AML-193 (cell line): ENCODE results near the gene RBM20.

Experiments used
- DNase-seq, 2 experiments: peaks; one replicate each; lab custom pipeline; 2025; lab: John Stamatoyannopoulos, UW

Gene RBM20

DNA sequence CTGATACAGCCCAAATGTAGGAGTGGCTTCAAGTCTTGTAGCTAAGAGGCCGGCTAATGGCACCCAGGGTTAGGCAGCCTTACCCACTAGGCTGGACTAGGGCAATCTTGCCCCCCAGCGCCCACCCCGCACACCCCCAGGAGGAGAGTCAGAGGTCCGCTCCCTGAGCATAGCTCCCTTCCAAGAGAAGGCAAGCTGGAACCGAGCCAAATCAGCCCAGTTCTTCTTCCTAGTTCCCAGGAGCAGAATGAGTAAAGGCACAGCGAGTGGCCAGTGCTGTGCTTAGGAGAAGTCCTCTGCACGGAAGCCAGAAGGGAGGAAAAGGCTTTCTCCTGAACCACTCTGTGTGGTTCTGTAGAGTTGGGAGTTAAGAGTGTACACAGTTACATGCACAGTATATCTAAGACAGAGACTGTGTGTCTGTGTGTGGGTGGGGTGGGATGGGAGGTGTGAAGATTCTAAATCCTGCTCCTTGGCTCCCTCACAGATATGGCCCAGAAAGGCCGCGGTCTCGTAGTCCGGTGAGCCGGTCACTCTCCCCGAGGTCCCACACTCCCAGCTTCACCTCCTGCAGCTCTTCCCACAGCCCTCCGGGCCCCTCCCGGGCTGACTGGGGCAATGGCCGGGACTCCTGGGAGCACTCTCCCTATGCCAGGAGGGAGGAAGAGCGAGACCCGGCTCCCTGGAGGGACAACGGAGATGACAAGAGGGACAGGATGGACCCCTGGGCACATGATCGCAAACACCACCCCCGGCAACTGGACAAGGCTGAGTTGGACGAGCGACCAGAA, 167.8 kb downstream of the RBM20 start:
- DNase-seq: no peak

DNA sequence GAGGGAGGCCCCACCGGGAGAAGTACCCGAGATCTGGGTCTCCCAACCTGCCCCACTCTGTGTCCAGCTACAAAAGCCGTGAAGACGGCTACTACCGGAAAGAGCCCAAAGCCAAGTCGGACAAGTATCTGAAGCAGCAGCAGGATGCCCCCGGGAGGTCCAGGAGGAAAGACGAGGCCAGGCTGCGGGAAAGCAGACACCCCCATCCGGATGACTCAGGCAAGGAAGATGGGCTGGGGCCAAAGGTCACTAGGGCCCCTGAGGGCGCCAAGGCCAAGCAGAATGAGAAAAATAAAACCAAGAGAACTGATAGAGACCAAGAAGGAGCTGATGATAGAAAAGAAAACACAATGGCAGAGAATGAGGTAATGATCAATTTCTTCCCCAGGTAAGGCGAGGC, 168.4 kb downstream of the RBM20 start:
- DNase-seq: no peak

DNA sequence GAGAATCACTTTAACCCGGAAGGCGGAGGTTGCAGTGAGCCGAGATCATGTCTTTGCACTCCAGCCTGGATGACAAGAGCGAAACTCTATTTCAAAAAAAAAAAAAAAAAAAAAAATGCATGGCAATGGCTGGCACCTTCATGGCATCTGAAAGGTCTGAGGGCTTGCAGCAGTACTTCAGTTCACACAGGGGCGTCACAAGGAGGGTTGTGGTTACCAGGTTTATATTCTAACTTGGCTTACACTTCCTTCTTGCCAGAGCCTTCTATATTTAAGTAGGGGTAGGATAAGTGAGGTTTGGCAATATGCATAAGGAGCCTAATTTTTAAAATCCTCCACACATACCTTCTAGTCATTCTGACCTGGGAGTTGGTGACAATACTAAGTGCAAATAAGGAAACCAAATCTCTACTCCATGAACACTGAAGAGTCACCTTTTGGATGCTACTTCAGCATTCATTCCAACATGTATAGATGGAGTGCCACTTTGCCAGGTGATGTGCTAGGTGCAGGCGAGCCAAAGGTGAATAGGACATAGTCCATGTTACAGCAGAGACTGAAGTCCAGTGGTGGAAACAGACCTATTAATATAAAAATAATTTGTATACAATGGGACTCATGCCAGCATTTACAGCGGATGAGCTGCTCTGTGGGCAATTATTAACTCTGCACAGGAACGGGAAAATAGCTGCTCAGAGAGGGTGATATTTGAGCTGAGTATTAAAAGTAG, 169.8 kb downstream of the RBM20 start:
- no peak for DNase-seq

DNA sequence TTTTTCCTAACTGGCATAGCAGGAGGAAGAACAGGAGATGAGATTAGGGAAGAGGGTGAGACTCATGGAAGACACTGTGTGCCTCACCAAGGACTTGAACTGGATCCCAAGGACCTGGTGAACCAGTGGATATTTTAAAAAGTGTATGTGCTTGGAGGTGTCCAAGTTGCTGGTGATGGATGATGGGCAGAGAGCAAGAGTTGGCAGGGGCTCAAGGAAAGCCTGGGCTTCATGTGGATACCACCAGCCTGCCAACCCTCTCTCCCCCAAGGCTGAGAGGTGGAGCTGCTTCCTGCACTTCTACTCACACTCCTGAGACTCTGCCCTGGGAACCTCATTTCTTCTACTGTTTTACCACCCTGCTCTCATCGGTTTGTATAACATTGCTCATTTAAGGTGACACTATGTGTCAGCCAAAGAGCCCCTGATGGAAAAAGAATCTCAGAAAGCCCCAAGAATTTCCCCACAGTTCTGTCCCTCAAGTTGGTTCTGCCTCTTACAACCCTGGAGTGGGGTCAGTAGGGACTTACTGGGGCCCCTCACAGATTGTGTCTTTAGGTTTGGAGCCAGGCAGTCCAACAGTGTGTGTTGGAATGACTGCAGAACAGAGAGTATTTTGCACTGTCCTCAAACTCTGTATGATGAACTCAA, 171.3 kb downstream of the RBM20 start:
- no peak for DNase-seq

DNA sequence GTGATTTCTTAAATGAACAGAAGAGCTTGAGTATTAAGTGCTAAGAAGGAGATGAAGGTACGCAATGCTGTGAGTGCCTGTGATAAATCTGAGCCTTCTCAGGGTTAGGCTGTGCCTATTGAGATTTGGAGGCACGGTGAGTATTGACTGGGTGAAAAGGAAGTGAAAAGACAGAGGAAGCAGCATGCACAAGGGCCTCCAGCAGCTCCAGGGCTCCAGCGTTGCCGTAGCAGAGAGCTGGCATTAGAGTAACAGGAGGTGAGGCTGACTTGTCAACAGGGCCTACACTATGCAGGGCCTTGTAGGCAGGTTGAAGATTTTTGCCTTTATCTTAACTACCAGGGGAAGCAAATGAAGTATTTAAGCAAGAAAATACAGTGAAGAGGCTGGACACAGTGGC, 173.5 kb downstream of the RBM20 start:
- no peak for DNase-seq

DNA sequence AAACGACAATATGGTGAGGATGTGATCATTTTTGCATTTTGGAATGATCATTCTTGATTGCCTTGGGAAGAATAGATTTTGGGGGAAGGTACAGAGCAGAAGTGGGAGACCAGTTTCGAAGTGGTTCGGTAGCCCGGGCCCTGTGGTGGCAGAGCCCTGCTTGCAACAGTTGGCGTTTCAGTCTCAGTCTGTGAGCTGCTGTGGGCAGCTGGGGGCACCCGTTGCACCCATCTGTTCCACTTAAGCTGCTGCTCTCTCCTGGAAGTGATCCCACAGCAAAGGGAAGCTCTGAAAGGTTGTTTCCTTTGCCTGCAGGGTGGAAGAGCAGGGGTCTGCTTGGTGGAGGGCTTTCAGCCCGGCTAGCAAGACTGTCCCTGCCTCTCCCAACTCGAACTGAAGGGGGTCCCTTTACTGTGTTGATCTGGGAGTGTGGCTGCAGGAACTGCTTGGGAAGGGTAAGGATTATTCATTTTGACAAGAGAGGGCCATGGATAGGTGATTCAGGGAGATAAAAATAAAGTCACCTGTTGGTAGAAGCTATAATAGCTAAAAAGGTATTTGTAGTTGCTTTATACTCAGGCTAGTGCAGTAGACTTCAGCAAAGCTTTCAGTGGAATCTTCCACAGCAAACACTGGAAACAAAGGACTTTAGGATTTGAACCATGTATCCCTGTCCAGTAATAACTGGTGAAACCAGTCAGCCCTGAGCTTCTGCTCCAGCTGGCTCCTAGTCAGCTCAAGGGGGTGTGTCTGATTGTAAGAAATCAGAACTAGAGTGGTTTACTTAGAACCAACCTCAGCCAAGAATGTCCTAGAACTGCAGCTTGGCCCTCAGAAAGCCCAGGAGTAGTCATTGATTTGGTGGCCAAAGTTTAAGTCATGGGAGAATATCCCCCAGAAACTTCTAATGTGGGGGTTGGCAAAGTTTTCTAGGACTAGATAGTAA, 174.4 kb downstream of the RBM20 start:
- no peak for DNase-seq

DNA sequence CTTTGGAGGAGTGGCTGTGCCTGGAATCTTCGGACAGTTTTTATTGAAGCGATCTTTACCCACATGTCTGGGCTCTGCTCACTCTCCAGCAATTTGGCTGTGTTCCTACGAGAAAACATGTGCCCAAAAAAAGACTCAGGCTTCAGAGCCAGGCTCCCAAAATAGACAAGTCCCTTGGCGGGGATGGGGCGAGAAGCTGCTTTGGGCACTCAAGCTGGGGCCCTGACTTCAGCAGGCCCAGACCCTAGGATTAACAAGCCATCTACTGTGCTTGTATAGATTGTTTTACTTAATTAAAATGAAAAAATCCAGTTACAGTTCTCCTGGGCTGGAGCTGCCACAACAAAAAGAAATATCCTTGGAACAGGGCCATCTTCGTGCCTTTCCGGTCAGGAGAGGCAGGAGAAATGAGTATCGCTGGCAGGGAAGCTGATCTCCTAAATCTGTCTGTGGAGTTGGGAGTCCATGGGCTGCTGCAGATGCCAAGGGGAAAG, 176.2 kb downstream of the RBM20 start:
- no peak for DNase-seq

DNA sequence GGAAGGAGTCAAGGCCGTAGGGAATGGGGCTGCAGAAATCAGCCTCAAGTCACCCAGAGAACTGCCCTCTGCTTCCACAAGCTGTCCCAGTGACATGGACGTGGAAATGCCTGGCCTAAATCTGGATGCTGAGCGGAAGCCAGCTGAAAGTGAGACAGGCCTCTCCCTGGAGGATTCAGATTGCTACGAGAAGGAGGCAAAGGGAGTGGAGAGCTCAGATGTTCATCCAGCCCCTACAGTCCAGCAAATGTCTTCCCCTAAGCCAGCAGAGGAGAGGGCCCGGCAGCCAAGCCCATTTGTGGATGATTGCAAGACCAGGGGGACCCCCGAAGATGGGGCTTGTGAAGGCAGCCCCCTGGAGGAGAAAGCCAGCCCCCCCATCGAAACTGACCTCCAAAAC, 177.4 kb downstream of the RBM20 start:
- DNase-seq: no peak

DNA sequence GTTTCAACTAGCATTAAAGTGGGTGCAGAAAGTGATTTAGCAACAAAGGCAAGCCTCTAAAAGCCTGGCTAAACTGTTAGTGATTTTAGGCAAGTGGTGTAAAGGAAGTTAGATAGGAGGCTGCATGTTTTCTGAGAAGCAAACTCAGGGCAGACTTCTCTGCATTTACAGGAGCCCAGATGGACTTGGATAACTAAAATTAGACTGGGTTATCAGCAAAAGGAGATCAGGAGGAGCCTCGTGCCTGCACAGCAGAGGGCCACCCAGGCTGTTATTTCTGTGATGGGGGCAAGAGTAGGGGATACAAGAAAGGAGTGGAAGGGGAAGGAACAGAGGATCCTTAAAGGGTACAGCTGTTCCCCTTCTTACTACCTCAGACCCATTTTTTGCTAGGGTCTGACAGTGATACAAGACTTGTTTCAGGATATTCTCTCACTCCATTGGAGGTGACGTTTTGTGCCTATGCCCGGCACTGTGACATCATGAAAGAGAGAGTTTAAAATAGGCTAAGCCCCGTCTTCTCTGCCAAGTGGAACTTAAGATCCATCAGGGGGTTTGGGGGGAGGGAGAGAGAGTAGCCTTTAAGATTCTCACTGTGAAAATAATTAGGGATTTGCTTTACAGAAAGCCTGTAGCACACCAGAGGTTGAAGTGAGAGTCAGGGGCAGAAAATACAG, 178.0 kb downstream of the RBM20 start:
- no peak for DNase-seq

DNA sequence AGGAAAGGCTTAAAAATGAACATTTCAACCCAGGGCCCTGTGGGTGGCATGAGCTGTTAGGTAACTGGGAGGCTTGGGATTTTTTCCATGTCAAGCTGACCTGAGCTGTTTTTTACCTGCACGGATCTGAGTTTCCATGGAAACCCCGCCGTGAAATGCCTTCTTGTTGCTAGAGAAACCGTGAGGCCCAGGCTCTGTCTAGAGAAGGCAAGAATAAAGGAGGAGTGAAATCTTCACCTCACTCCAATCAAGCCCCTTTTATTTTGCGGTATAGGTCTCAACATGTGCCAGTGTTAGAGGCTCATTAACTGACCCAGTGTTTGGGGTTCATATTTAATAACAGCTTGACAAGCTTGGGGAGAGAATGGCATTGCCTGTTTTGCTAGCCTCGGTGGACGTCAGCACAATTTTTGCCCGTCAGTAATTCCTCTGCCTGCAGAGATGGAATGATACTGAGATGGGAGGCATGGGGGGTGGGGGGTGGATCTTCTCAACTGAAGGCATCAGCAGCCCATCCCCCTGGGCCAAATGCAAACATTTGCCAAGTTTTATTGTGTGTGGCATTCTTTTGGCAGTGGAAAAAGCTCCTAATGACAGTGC, 178.7 kb downstream of the RBM20 start:
- DNase-seq: no peak

DNA sequence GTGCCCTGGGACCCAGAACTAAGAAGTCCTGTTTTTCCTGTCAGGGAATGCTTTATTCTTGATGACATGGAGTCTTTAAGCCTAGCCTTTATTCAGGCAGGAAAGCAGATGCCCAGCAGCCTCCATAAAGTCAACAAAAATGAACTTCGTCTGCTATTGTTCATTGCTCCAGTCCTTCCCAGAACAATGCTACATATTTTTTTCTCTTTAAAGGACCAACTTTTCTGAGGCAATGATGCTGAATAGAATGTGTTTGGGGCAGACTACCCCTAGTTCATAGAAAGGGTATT, 180.0 kb downstream of the RBM20 start:
- no peak for DNase-seq

DNA sequence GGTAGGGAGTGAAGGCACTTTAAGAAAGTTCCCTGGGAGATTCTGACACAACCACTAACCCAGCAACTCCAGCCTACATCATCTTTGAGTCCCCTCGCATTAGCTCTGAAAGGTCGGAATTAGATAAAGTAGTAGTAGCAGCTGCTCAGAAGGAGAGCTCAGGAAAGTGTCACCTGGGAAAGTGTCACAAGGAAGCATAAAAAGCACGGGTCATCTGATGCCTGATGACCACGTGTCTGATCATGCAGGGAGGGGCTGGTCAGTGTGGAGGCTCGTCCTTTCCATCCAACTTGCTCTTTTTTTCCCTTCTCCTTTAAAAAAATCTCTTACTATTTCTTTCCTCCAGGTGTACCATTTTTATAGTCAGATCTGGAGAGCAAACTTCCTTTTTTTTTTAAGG, 180.5 kb downstream of the RBM20 start:
- no peak for DNase-seq

DNA sequence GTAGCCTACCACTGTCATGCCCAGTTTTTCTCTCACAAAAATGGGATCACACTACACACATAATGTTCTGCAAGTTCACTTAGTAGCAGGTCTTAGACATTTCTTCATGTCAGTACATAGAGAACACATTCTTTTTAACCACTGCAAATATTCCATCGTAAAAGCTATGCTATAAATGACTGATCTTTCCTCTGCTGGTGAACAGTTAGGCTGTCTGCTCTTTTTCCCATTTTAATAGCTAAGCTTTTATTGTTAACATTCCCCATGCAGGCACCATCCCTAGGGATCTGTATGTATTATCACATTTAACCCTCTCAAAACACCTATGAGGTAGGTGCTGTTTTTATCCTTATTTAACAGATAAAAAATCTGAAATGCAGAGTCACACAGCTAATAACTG, 181.4 kb downstream of the RBM20 start:
- no peak for DNase-seq

DNA sequence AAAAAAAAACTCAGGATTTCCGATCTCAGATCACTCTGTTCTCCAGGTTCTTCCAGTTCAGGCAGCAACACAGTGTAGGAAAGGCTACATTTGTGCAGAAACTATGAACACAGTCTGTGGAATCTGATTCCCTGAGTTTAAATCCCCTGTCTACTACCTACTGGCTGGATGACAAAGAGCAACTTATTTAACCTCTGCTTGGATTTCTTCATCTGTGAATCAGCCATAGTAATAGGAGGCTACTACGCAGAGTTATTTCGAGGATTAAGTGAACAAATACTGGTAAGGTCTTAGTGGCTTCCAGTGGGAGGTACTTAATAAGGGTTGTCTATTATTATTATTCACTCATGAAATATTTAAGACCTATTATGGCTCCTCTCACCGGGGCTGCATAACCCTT, 183.3 kb downstream of the RBM20 start:
- DNase-seq: no peak

DNA sequence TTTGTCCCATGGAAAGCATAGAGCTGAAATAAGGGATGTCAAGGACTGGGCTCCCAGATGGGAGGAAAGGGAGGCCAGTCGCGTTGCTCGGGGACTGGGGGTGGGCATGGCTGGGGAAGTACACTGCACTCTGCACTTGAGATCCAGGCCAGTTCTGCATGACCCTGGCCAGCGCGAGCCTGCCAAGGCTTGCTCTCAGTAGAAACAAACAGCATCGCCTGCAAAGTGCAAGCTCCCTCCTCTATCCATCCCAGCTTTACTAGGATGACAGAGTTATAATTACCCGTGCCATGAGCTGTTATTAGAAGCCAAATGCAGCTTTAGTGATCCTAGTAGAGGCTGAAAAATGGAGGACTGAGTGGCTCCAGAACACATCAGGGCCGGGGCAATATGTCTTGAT, 183.7 kb downstream of the RBM20 start:
- DNase-seq: no peak

DNA sequence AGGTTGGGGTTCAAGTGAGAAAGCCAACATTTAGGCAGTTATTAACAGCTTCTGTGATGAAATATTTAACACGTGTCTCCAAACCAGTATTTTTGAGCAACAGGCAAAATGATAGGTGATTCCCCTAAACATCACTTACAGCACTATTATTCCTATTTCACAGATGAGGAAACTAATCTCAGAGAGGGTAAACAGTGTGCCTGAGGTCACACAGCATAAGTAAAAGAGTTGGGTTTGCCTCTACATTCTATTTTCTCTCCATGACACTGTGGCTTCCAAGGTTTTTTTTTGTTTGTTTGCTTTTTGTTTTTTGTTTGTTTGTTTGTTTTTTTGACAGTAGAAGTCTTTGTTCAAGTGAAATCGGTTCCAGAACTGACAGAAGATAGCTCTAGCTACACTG, 184.4 kb downstream of the RBM20 start:
- no peak for DNase-seq

DNA sequence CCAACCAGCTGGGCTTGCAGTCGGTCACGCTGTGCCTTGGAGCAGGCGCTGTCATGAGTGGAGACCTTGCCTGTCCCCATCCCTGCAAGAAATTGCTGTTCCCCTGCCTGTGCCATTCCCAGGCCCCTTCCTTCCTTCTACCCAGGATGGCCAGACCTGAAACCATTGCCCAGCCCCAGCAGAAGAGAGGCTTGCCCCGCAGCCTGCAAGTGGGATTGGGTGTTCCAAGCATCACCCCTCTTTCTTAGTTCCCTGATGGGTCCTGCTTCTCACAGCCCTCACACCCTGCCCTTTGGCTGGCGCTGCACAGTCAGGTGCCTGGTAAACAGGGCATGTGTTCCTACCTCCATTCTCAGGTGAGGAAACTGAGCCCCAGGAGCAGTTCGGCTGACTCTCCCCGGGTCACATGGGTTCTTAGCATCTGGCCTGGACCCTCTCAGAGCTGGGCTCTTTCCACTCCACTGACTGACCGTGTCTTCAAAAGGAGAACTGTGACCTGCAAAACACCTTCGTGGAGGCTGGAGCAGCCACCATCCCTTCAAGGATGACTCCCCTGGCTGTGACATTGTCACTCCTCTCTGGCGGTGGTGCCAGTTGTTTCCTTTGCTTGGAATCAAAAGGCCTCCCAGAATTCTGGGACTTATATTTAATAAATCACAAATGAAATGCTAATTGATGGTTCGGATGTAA, 185.7 kb downstream of the RBM20 start:
- DNase-seq: no peak

DNA sequence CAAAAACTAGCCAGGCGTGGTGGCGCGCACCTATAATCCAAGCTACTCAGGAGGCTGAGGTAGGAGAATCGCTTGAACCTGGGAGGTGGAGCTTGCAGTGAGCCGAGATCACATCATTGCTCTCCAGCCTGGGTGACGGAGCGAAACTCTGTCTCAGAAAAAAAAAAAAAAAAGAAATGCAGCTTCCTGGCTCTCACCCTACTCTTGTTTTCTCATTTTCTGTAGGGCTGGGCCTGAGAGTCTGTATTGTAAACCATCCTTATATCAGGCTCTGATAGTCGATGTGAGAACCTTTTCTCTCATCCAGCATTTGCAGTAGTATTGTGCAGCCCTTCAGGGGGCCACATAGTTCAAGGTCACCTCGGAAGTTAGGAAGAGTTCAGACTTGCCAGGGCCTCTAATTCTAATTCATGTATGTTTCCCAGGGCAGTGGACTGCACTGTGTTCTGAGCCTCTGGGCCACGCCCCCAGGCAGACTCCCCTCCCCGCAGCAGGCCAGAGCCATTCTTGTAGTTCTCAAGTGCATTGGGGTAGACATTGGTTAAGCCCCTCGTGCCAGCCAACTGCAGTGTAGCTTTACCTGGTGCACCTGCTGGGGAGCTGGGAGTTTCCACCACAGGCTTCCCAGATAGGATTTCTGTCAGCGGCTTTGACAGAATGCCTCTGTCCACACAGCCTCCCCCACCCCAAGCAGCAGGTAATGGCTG, 189.3 kb downstream of the RBM20 start:
- DNase-seq: no peak

DNA sequence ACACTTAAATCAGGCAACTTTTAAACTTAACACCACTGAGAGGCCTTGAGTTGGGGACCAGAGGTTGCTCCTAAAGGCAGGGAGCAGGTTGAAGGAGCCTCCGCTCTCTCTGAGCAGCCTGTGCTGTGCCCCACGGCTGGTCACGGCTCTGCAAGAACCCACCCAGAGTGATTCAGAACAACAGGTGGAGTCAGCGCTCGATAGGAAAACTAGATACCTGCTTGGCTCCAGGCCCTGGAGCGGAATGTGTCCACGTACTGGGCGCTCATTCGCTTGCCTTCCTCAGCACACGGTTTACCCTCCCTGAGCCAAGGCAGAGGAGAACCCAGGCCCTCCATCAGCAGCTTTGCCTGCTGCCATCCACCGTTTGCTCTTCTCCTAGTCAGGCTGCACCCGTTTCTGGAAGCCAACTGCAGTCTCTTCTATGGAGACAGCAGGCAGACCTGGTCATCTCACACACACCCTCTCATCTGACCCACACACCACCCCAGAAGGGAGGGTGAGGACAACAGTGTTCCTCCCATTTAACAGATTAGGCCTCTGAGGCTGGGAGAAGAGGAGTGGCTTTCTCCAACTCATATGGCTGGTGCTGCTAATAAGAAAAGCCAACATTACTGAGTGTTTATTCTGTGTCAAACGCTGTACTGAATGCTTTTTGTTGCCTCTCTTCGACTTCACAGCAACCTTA, 189.9 kb downstream of the RBM20 start:
- no peak for DNase-seq
